ENCODE results near the gene CCDC73. TPM values are rescaled to one million over a fixed set of nuclear protein-coding genes. Genes with fewer than 3 reads are reported as not detected.

The CCDC73 gene
- total RNA-seq, 1 experiment from 2014 or later = 0.04 TPM

DNA sequence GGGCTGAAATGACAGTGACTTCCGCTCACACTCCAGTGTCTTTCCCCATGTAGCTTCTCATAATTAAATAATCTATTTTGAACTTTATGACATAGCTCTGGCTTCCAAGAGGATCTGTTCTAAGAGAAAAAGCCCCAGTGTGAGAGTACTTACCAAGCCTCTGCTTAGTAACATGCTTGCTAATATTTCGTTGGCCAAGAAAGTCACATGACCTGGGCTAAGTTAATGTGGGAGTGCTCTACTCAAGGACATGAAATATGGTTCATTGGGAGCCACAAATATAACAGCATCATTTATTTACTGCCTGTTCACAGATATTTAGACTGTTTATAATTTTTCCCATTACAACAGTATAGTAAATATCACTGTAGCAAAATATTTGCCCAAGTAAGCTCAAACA lies 42.5 kb downstream of the CCDC73 start:
- no peak overlapping the region for H3K4ac ChIP-seq (ENCODE audit: low read depth, low read length)
- TF ChIP-seq, protein P1, sequence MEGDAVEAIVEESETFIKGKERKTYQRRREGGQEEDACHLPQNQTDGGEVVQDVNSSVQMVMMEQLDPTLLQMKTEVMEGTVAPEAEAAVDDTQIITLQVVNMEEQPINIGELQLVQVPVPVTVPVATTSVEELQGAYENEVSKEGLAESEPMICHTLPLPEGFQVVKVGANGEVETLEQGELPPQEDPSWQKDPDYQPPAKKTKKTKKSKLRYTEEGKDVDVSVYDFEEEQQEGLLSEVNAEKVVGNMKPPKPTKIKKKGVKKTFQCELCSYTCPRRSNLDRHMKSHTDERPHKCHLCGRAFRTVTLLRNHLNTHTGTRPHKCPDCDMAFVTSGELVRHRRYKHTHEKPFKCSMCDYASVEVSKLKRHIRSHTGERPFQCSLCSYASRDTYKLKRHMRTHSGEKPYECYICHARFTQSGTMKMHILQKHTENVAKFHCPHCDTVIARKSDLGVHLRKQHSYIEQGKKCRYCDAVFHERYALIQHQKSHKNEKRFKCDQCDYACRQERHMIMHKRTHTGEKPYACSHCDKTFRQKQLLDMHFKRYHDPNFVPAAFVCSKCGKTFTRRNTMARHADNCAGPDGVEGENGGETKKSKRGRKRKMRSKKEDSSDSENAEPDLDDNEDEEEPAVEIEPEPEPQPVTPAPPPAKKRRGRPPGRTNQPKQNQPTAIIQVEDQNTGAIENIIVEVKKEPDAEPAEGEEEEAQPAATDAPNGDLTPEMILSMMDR (conservative IDR thresholded peaks at IDR 0.05) = no peak
- no CpG with 5 or more reads among the region's 2 CpGs for WGBS (ENCODE audit: extremely low coverage, insufficient read length, low lambda C conversion rate)

More for the DNA sequence above, 42.5 kb downstream of the CCDC73 start:
- no peak overlapping the region for H4K8ac ChIP-seq (replicated peaks; ENCODE audit: insufficient read length, low read depth, low read length)
- H3K4me1 Mint-ChIP-seq = no peaks in the 10 kb centered on the region
- no peak overlapping the region for H2AFZ ChIP-seq (ENCODE audit: low read length)
- H4K91ac ChIP-seq (ENCODE audit: insufficient read length, low read depth, low read length) = no peak overlapping the region
- no peaks in the 10 kb centered on the region for H4K20me1 ChIP-seq (ENCODE audit: control insufficient read depth, insufficient read depth, insufficient read length)
- H3K27ac ChIP-seq (ENCODE audit: insufficient read length, low read depth, low read length) = no peak overlapping the region
- H3K27me3 ChIP-seq (ENCODE audit: insufficient read depth, low read length) = no peaks in the 10 kb centered on the region
- H3K56ac ChIP-seq (ENCODE audit: insufficient read length, low read depth, low read length) = no peak overlapping the region
- no peak overlapping the region for H2BK12ac ChIP-seq (ENCODE audit: insufficient read length, low read depth, low read length)
- no peaks in the 10 kb centered on the region for H3K9me3 ChIP-seq (ENCODE audit: control insufficient read depth, low read depth, low read length)
- no peaks in the 10 kb centered on the region for H3K79me2 ChIP-seq (ENCODE audit: insufficient read depth, low read length)
- no peak overlapping the region for H3K4me3 Mint-ChIP-seq
- H2BK20ac ChIP-seq (ENCODE audit: low read depth, low read length, poor library complexity, severe bottlenecking) = no peak overlapping the region
- H3K27me3 Mint-ChIP-seq (ENCODE audit: low read depth) = peaks cover 2% of the 10 kb centered on the region
- H2BK120ac ChIP-seq (ENCODE audit: low read depth, low read length, poor library complexity, severe bottlenecking) = no peak overlapping the region
- H3K4me1 ChIP-seq (ENCODE audit: insufficient read depth, low read length) = no peaks in the 10 kb centered on the region
- no peak overlapping the region for H2BK5ac ChIP-seq (ENCODE audit: insufficient read length, low read length)
- DNase-seq = no peak
- peaks cover 10 to 18% of the 10 kb centered on the region in 2 experiments for H3K9me3 Mint-ChIP-seq
- H3K4me2 ChIP-seq (ENCODE audit: insufficient read depth, insufficient read length, low read length) = no peak overlapping the region
- no peak overlapping the region for H3T11ph ChIP-seq (ENCODE audit: low read length)
- H3K27ac Mint-ChIP-seq = no peak overlapping the region
- H3K79me1 ChIP-seq (ENCODE audit: insufficient read depth, low read depth, low read length, poor library complexity, severe bottlenecking) = no peaks in the 10 kb centered on the region
- no peak overlapping the region for H2AK5ac ChIP-seq (ENCODE audit: insufficient read length, low read length)
- H3K23me2 ChIP-seq (ENCODE audit: insufficient read length, low read depth, low read length, poor library complexity, severe bottlenecking) = no peaks in the 10 kb centered on the region
- peaks cover 0 to 12% (median 0%) of the 10 kb centered on the region in 3 experiments; a peak in 3 of 7 replicates for H3K36me3 Mint-ChIP-seq (ENCODE audit: insufficient read depth in 1 of 3, low read depth in 3 of 3)
- no peak overlapping the region for H3K18ac ChIP-seq (ENCODE audit: insufficient read length, low read depth, low read length)
- H3K9ac ChIP-seq (ENCODE audit: extremely low read depth, insufficient read length, low read length) = no peak overlapping the region
- no peak overlapping the region for H4K5ac ChIP-seq (ENCODE audit: insufficient read length, low read depth, low read length)
- H2BK15ac ChIP-seq (ENCODE audit: low read depth, low read length) = no peak overlapping the region
- no peak overlapping the region for H3K14ac ChIP-seq (ENCODE audit: insufficient read depth, low read length)
- no peak overlapping the region for H3K23ac ChIP-seq (ENCODE audit: insufficient read length, low read depth, low read length)
